Tibial artery (tissue), 4 donors: ENCODE measurements around the gene RIPK3.
A peak's percentile ranks its signal among the peaks of the same experiment; 100 is the strongest.

ENCODE experiments used
- DNase-seq, 2 donors: peaks; one replicate each; pipeline ENCODE4 v3.0.0-alpha.2; 2019
- H3K27ac ChIP-seq, 2 donors: fragments of 200-600 bp; sonication (generic) in 1 of 2; 1 replicate in 1 of 2; 2 replicates in 1 of 2; pipeline ENCODE4 v1.5.1; 2018 to 2019; ENCODE audit warnings: mild to moderate bottlenecking in 1 of 2
- H3K27me3 ChIP-seq, 2 donors: fragments of 200-600 bp; sonication (generic) in 1 of 2; one replicate each; pipeline versions ENCODE4 v1.5.1 to v1.6.0; 2016 to 2019
- H3K36me3 ChIP-seq, 3 donors: fragments of 200-600 bp; sonication (generic) in 2 of 3; one replicate each; pipeline ENCODE4 v1.5.1; 2016 to 2019; ENCODE audit warnings: mild to moderate bottlenecking in 2 of 3
- H3K4me1 ChIP-seq, 4 donors: fragments of 200-600 bp; sonication (generic) in 2 of 4; 1 replicate in 3 of 4; 2 replicates in 1 of 4; pipeline ENCODE4 v1.5.1; 2016 to 2019
- H3K4me3 ChIP-seq, 2 donors: fragments of 200-600 bp; sonication (generic) in 1 of 2; 1 replicate in 1 of 2; 2 replicates in 1 of 2; pipeline ENCODE4 v1.5.1; 2018 to 2019; ENCODE audit warnings: mild to moderate bottlenecking in 2 of 2
- H3K9me3 ChIP-seq, 3 donors: fragments of 200-600 bp; sonication (generic) in 1 of 3; one replicate each; pipeline ENCODE4 v1.5.1; 2016 to 2019
- CTCF ChIP-seq, 2 experiments: fragments of 200-600 bp in 1 of 2; fragments of 450-650 bp in 1 of 2; IDR thresholded peaks; one replicate each; pipeline ENCODE4 v1.5.1; 2017 to 2019; ENCODE audit warnings: antibody characterized with exemption in 2 of 2, mild to moderate bottlenecking in 1 of 2, moderate library complexity in 1 of 2
- intact Hi-C: fragments of 100-400 bp; cut with DNase I; formaldehyde crosslinking; loops from one replicate; pipeline ENCODE4 v1.15.0; 2023; ENCODE audit warnings: low total_unique reads

The RIPK3 gene

DNA sequence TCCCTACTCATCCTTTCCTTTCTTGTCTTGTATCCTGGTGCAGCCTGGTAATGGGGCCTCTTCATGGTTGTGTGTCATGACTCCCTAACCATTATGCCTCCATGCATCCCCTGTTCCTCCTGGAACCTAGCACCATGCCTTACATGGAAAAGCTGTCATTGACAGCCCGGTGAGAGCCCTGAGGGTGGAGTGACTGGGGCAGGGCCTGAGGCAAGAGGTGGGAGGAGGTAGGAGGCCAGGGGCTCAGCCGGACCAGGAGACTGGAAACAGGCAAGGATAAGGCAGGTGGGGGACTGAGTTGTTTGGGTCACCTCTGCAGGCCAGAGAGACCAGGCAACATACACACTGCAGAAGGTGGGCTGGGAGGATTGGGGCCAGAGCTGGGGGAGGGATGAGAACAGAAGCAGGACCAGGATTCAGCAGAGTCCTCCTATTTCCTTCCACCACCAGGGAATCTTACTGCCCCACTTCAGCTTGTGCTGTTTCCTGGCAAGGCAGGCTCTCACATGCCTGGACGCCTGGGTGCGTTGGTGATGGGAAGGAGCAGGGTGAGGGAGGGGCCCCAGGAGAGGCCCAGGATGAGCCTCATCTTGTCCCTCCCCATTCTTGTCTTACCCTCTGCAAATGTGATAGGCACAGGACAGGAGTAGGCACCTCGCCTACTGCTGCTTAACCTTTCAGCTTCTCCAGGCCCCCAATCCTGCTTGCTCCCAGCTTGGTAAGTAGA lies 30.1 kb downstream of the RIPK3 start, which contains the start of gene LTB4R2:
Gene LTB4R2 (plus strand): TSS at position 603 of the 727 bp plus-strand sequence. CDS start 525 bp downstream, outside the sequence.
- no peak for DNase-seq
- Histone ChIP-seq H3K4me3 (peak within 1 kb of the TSS; percentile 56), H3K36me3 (peaks cover 18 to 32% (median 26%) of the 10 kb centered on the region in 3 donors), H3K27ac (peak within 1 kb of the TSS; percentile 69 to 79), H3K27me3 (peaks cover 0 to under 1% of the 10 kb centered on the region in 2 donors), H3K9me3 (no peaks in the 10 kb centered on the region), H3K4me1 (peaks cover 0 to 29% (median 16%) of the 10 kb centered on the region in 4 donors)
- no peak for TF ChIP-seq CTCF (IDR thresholded peaks at IDR 0.05)
- intact Hi-C loops = no loop called here

DNA sequence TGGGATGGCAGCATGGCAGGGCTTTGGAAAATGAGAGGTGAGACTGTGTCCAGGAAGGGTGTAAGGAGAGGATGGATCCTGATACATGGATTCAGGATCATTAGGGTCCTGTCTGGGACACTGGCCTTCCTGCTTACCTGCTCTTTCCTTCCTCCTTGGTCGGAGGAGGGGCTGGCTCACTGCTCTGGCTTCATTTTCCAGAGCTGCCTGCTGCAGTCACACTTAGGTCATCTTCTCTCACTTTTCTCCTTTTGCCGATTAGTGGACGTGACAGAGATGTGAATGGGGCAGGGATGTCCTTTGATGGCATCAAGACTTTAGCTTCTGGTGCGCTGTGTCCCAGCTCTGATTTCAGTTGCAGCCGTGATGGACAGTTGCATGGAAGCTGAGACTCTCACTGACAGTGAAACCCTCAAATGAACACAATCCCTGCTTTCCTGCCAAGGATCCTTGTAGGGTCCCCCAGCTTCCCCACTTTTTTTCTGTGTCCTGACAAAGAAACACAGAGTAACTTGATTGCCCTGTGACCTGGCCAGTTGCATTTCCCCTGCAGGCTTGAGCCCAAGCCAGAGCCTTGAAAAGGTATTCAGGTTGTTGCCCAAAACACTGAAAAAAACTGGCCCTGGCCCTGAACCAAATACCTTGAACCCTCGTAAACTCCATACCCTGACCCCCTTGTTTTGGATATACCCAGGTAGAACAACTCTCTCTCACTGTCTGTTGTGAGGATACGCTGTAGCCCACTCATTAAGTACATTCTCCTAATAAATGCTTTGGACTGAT lies 31.3 kb downstream of the RIPK3 start:
- Histone ChIP-seq H3K27me3 (no peaks in the 10 kb centered on the region), H3K4me1 (peaks cover 0 to 29% (median 16%) of the 10 kb centered on the region in 4 donors), H3K9me3 (no peaks in the 10 kb centered on the region), H3K27ac (no peak overlapping the region), H3K4me3 (no peak overlapping the region), H3K36me3 (peaks cover 29 to 44% (median 38%) of the 10 kb centered on the region in 3 donors)
- TF ChIP-seq CTCF (IDR thresholded peaks at IDR 0.05) = no peak
- intact Hi-C loops = no loop called here
- DNase-seq = no peak

- Histone ChIP-seq H3K4me1 (peaks cover 0 to 29% (median 16%) of the 10 kb centered on the region in 4 donors), H3K27me3 (no peaks in the 10 kb centered on the region), H3K4me3 (no peak within 1 kb of the TSS), H3K9me3 (no peaks in the 10 kb centered on the region), H3K27ac (no peak within 1 kb of the TSS), H3K36me3 (peaks cover 37 to 51% (median 46%) of the 10 kb centered on the region in 3 donors)
- TF ChIP-seq CTCF (IDR thresholded peaks at IDR 0.05) = peak; percentile 71 to 90
- intact Hi-C loops = no loop called here
- peak in 1 of 2 donors; percentile 61 for DNase-seq
These were observed 32.0 kb downstream of the RIPK3 start, which contains the start of gene CIDEB for GRCh38 chr14:24307575-24308341. CIDEB (minus strand) TSS chr14:24307977; CDS start chr14:24307858, 119 bp downstream.

DNA sequence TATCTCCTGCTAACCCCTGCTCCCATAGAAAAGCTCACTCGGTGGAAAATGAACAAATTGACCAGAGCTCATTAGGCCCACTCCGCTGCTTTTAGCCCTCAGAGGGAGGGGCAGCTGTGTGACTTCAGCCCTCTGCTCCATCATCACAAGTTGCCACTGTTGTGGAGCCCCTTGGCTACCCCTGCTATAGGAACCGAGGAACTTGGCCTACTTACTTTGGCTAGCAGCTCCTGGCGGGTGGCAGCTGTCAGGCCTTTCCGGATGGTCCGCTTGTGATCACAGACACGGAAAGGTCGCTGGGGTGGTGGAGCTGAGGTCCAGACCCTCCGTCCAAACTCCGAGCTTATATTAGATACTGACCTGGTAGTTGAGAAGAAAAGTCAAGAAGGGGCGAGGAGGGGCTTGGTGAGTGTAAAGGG lies 32.6 kb downstream of the RIPK3 start:
- Histone ChIP-seq H3K27me3 (no peaks in the 10 kb centered on the region), H3K4me3 (no peak overlapping the region), H3K27ac (no peak overlapping the region), H3K9me3 (no peaks in the 10 kb centered on the region), H3K4me1 (peaks cover 0 to 29% (median 16%) of the 10 kb centered on the region in 4 donors), H3K36me3 (peaks cover 43 to 57% (median 51%) of the 10 kb centered on the region in 3 donors)
- DNase-seq = no peak
- no peak for TF ChIP-seq CTCF (IDR thresholded peaks at IDR 0.05)
- intact Hi-C loops = no loop called here

- DNase-seq = no peak
- Histone ChIP-seq H3K36me3 (peaks cover 52 to 65% (median 59%) of the 10 kb centered on the region in 3 donors), H3K27me3 (no peaks in the 10 kb centered on the region), H3K4me1 (peaks cover 0 to 22% (median 18%) of the 10 kb centered on the region in 4 donors), H3K27ac (no peak overlapping the region), H3K9me3 (no peaks in the 10 kb centered on the region), H3K4me3 (no peak overlapping the region)
- intact Hi-C loops = no loop called here
- no peak for TF ChIP-seq CTCF (IDR thresholded peaks at IDR 0.05)
These were observed 35.8 kb downstream of the RIPK3 start for GRCh38 chr14:24304019-24304387.
